ENCODE data around the gene MINDY4B.

DNA sequence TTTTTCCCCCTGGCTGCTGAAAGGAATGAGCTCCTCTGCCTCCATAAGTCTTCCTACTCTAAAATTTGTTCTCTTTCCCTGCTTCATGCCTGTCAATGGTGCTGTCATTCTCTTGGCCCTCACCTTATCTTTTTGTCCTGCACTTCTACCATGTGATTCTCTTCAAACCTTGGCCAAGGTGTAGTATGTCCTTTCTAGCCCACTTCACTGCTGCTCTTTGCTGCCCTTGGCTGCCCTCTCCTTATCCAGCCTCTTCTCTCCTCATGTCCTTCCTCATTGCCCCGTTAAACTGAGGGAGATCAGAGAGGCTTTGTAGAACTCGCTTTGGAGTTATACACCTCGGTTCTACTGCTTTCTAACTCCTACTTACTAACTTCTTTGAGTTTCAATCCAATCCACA, 19.7 kb downstream of the MINDY4B start:
- TF ChIP-seq CTCF (IDR thresholded peaks at IDR 0.05; ENCODE audit: low read length), result no peak
- TF ChIP-seq EZH2 (IDR thresholded peaks at IDR 0.05; ENCODE audit: borderline replicate concordance, low read length), result no peak
